Measurements from ENCODE around the gene CELSR1. TPM values are rescaled to one million over a fixed set of nuclear protein-coding genes. Genes with fewer than 3 reads are reported as not detected.

Gene CELSR1
- total and polyA plus RNA-seq, 2 of the 13 experiments (the other 11 are each of a cell fraction or from before 2014, with no cell fraction given) = 0.78 to 1.8 TPM

GRCh38 chr22:46430961-46431838 is 106.2 kb downstream of the CELSR1 start (continued):
- TF ChIP-seq, protein P1, sequence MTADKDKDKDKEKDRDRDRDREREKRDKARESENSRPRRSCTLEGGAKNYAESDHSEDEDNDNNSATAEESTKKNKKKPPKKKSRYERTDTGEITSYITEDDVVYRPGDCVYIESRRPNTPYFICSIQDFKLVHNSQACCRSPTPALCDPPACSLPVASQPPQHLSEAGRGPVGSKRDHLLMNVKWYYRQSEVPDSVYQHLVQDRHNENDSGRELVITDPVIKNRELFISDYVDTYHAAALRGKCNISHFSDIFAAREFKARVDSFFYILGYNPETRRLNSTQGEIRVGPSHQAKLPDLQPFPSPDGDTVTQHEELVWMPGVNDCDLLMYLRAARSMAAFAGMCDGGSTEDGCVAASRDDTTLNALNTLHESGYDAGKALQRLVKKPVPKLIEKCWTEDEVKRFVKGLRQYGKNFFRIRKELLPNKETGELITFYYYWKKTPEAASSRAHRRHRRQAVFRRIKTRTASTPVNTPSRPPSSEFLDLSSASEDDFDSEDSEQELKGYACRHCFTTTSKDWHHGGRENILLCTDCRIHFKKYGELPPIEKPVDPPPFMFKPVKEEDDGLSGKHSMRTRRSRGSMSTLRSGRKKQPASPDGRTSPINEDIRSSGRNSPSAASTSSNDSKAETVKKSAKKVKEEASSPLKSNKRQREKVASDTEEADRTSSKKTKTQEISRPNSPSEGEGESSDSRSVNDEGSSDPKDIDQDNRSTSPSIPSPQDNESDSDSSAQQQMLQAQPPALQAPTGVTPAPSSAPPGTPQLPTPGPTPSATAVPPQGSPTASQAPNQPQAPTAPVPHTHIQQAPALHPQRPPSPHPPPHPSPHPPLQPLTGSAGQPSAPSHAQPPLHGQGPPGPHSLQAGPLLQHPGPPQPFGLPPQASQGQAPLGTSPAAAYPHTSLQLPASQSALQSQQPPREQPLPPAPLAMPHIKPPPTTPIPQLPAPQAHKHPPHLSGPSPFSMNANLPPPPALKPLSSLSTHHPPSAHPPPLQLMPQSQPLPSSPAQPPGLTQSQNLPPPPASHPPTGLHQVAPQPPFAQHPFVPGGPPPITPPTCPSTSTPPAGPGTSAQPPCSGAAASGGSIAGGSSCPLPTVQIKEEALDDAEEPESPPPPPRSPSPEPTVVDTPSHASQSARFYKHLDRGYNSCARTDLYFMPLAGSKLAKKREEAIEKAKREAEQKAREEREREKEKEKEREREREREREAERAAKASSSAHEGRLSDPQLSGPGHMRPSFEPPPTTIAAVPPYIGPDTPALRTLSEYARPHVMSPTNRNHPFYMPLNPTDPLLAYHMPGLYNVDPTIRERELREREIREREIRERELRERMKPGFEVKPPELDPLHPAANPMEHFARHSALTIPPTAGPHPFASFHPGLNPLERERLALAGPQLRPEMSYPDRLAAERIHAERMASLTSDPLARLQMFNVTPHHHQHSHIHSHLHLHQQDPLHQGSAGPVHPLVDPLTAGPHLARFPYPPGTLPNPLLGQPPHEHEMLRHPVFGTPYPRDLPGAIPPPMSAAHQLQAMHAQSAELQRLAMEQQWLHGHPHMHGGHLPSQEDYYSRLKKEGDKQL (CRISPR knock-in tag; IDR thresholded peaks at IDR 0.05; ENCODE audit: low read depth) = 0 out of 2 replicates have a peak, but pooled peaks have one; percentile 24
- TF ChIP-seq ZNF562 (CRISPR knock-in tag; IDR thresholded peaks at IDR 0.05; ENCODE audit: borderline replicate concordance) (no peak), LCORL (IDR thresholded peaks at IDR 0.05) (no peak), LCORL (CRISPR knock-in tag; IDR thresholded peaks at IDR 0.05) (peak; percentile 83), ZNF343 (CRISPR knock-in tag; IDR thresholded peaks at IDR 0.05) (no peak), ZBTB21 (CRISPR knock-in tag; IDR thresholded peaks at IDR 0.05) (0 out of 2 replicates have a peak, but pooled peaks have one; percentile 34), CBFB (CRISPR knock-in tag; IDR thresholded peaks at IDR 0.05) (0 out of 2 replicates have a peak, but pooled peaks have one; percentile 30), PHF8 (CRISPR knock-in tag; IDR thresholded peaks at IDR 0.05) (peak; percentile 58), ZBTB25 (CRISPR knock-in tag; IDR thresholded peaks at IDR 0.05) (peak; percentile 68; the same call in 1 of the 2 replicates), ZNF580 (CRISPR knock-in tag; IDR thresholded peaks at IDR 0.05; ENCODE audit: borderline replicate concordance, low read depth) (peak; percentile 77; the same call in 1 of the 2 replicates), ZC3H13 (CRISPR knock-in tag; IDR thresholded peaks at IDR 0.05) (peak; percentile 59; the same call in 1 of the 2 replicates), ZSCAN25 (CRISPR knock-in tag; IDR thresholded peaks at IDR 0.05) (0 out of 2 replicates have a peak, but pooled peaks have one; percentile 30), SAP130 (CRISPR knock-in tag; IDR thresholded peaks at IDR 0.05; ENCODE audit: low read depth) (peak; percentile 75), SPEN (CRISPR knock-in tag; IDR thresholded peaks at IDR 0.05; ENCODE audit: low read depth) (peak; percentile 67)
- TF ChIP-seq, protein P2, sequence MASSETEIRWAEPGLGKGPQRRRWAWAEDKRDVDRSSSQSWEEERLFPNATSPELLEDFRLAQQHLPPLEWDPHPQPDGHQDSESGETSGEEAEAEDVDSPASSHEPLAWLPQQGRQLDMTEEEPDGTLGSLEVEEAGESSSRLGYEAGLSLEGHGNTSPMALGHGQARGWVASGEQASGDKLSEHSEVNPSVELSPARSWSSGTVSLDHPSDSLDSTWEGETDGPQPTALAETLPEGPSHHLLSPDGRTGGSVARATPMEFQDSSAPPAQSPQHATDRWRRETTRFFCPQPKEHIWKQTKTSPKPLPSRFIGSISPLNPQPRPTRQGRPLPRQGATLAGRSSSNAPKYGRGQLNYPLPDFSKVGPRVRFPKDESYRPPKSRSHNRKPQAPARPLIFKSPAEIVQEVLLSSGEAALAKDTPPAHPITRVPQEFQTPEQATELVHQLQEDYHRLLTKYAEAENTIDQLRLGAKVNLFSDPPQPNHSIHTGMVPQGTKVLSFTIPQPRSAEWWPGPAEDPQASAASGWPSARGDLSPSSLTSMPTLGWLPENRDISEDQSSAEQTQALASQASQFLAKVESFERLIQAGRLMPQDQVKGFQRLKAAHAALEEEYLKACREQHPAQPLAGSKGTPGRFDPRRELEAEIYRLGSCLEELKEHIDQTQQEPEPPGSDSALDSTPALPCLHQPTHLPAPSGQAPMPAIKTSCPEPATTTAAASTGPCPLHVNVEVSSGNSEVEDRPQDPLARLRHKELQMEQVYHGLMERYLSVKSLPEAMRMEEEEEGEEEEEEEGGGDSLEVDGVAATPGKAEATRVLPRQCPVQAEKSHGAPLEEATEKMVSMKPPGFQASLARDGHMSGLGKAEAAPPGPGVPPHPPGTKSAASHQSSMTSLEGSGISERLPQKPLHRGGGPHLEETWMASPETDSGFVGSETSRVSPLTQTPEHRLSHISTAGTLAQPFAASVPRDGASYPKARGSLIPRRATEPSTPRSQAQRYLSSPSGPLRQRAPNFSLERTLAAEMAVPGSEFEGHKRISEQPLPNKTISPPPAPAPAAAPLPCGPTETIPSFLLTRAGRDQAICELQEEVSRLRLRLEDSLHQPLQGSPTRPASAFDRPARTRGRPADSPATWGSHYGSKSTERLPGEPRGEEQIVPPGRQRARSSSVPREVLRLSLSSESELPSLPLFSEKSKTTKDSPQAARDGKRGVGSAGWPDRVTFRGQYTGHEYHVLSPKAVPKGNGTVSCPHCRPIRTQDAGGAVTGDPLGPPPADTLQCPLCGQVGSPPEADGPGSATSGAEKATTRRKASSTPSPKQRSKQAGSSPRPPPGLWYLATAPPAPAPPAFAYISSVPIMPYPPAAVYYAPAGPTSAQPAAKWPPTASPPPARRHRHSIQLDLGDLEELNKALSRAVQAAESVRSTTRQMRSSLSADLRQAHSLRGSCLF (CRISPR knock-in tag; IDR thresholded peaks at IDR 0.05; ENCODE audit: borderline replicate concordance) = no peak
- TF ChIP-seq, protein P3, sequence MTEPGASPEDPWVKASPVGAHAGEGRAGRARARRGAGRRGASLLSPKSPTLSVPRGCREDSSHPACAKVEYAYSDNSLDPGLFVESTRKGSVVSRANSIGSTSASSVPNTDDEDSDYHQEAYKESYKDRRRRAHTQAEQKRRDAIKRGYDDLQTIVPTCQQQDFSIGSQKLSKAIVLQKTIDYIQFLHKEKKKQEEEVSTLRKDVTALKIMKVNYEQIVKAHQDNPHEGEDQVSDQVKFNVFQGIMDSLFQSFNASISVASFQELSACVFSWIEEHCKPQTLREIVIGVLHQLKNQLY (CRISPR knock-in tag; IDR thresholded peaks at IDR 0.05) = peak; percentile 47; the same call in 1 of the 2 replicates
